Uterus (tissue), 2 donors: Measurements from ENCODE around the gene ITIH5.

ENCODE experiments used
- CTCF ChIP-seq, 4 experiments: fragments of 200-600 bp in 2 of 4; fragments of 450-650 bp in 2 of 4; sonication (generic) in 2 of 4; IDR thresholded peaks; one replicate each; pipeline ENCODE4 v1.5.1; 2016 to 2019; ENCODE audit warnings: antibody characterized with exemption in 4 of 4, mild to moderate bottlenecking in 2 of 4, moderate library complexity in 1 of 4
- POLR2A ChIP-seq, 2 donors: fragments of 450-650 bp; IDR thresholded peaks; one replicate each; pipeline ENCODE4 v1.6.1; 2016; ENCODE audit warnings: antibody characterized with exemption in 2 of 2, mild to moderate bottlenecking in 1 of 2, moderate library complexity in 1 of 2

- TF ChIP-seq CTCF (IDR thresholded peaks at IDR 0.05) = no peak
- TF ChIP-seq POLR2A (IDR thresholded peaks at IDR 0.05) = no peak
Observed at GRCh38 chr10:7585228-7585627, 81.5 kb downstream of the ITIH5 start.
